GM21529 (cell line): ENCODE measurements around the gene ARHGAP35.
"Not testable (repeated sequence)": the region's sequence is repeated elsewhere in the genome, so short reads cannot be mapped to it uniquely, and the experiment has no call there.

Source experiments
- ATAC-seq: cut with Tn5 transposase; IDR thresholded peaks from one replicate; pipeline ENCODE4 v1.9.1; 2021; ENCODE audit not compliant: unreplicated experiment

The ARHGAP35 gene

GRCh38 chr19:46868025-46868802, 7.4 kb downstream of the ARHGAP35 start:
- no peak for ATAC-seq

DNA sequence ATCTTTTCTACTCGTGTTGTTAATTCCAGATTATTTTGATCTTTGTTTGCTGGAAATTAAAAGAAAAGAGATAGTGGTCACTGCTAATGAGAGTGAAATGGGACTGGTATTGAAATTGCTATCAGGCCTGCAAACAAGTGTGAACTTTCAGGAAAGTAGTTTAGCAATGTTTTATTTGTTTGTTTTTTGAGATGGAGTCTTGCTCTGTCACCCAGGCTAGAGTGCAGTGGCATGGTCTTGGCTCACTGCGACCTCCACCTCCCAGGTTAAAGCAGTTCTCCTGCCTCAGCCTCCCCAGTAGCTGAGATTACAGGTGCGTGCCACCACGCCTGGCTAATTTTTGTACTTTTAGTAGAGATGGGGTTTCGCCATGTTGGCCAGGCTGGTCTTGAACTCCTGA, 10.4 kb downstream of the ARHGAP35 start:
- ATAC-seq: not testable (repeated sequence)

- ATAC-seq: no peak
These were observed 12.2 kb downstream of the ARHGAP35 start for GRCh38 chr19:46872967-46873366.

DNA sequence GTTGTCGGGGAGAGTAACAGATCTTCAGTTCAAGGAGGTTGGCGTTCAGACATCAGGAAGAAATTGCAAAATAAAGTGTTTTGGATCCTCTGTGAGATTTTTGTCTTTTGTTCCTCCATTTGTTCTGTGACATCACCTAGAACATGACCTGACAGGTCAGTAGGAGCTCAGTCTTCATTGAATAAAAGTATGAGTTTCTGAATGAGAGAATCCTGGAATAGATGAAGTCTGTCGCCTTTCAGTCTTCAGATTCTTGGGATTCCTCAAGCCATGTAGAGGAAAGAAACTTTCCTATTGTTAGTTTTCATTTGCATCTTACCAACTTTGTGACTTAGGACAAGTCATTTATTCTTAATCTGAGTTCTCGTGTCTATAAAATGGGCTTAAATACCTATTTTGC, 14.4 kb downstream of the ARHGAP35 start:
- ATAC-seq: no peak

- no peak for ATAC-seq
These were observed 14.9 kb downstream of the ARHGAP35 start for GRCh38 chr19:46875657-46876056.

- no peak for ATAC-seq
These were observed 18.0 kb downstream of the ARHGAP35 start for GRCh38 chr19:46878613-46879375.

DNA sequence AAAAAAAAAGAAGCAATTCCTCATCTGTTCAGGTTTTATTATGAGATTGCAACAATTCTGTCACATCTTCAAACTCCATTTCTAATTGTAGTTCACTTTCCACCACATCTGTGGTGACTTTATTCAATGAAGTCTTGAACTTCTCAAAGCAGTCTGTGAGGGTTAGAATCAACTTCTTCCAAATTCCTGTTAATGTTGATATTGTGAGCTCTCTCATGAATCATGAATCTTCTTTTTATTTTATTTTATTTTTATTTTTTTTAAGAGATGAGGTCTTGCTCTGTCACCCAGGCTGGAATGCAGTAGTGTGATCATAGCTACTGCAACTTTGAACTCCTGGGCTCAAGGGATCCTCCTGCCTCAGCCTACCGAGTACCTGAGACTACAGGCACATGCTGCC, 19.6 kb downstream of the ARHGAP35 start:
- ATAC-seq: no peak

- no peak for ATAC-seq
These were observed 20.3 kb downstream of the ARHGAP35 start for GRCh38 chr19:46881092-46881491.

- no peak for ATAC-seq
These were observed 21.2 kb downstream of the ARHGAP35 start for GRCh38 chr19:46882034-46882433.

- not testable (repeated sequence) for ATAC-seq
These were observed 22.0 kb downstream of the ARHGAP35 start for GRCh38 chr19:46882751-46883150.

GRCh38 chr19:46885411-46885810, 24.6 kb downstream of the ARHGAP35 start:
- ATAC-seq: no peak

GRCh38 chr19:46886546-46887239, 25.9 kb downstream of the ARHGAP35 start:
- ATAC-seq: no peak

DNA sequence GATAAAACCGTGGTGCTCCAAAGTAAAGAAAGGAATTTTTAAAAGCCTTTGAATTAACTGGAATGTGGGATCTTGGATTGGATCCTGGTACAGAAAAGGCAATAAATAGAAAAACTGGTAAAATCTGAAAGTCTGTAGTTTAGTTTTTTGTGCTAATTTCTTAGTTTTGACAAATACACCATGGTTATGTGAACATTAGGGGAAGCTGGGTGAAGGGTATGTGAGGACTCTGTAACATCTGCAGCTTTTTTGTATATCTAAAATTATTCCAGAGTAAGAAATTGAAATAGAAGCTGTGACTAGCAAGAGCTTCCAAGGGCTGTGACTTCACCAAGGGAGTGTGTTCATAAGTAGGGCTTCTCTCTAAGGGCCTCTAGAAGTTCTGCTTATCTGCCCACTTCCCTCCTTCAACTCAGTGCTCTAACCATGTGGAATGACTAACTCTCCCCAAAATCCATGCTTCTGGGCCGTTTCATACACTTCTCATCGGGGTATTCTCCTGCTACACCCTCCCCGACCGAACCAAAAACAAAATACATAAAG, 26.5 kb downstream of the ARHGAP35 start:
- ATAC-seq: no peak

DNA sequence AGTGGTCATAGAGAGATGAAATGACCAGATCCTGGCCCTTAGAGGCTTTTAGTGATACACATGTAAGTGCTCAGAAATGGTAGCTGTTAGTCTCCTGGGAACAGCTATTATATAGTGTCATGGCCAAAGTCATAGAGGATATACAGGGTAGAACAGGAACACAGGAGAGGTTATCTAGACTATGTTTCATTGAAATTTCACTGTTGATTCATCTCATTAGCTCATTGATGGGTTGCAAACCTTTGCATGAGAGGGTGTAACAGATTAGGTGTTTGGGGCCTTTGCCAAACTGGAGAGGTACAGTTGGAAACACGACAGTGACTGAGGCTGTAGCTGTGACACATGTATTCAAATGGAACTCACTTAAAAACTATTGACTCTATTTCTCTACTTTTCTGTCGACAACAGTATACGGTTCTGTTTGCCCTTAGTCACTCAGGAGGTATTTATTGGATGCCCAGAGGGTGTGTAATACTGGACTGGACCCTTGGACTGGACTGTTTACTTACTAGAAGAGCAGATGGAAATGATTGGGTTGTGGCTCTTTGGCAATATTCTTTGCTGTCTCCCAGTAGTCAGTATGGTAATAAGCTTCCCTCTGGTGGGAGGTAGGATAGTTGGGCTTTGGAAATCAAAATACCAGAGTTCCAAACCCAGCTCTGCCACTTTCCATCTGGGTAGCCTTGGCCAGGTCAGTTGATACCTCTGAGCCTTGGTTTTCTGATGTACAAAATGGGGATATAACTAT, 29.8 kb downstream of the ARHGAP35 start:
- ATAC-seq: no peak

DNA sequence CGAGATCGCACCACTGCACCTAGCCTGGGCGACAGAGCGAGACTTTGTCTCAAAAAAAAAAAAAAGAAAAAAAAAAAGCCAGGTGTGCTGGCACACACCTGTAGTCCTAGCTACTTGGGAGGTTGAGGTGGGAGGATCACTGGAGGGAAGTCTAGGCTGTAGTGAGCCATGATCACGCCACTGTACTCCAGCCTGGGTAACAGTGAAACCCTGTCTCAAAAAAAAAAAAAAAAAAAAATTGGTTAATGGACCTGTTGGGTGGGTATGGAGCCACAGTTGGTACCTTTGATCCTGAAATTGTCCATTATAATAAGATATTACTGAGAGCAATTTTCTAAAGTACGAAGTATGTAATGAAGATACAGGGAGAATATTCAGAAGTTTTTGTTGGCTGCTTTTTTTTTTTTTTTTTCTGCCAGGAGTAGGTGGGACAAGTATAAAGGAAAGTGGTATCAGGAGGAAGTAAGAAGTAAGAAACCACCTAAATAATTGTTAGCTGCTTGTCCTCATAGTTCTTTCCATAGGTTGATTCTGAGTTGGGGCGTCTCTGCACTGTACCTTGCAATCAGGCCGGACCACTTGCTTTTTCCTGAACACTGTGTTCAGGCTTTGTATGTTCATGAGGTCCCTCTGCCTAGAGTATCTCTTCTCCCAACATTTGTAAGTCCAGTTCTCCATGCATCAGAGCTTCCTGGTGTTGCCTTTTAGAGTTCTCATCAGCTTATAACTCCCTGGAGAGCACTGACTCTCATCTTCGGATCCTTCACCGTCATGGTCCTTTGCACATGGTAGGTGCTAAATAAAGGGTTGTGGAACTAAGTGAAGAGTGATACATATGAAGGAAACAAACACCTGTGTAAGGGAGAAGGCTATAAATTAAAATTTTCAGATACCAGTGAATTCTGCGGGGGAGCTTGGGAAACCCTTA, 31.7 kb downstream of the ARHGAP35 start:
- no peak for ATAC-seq

GRCh38 chr19:46896076-46896794, 35.4 kb downstream of the ARHGAP35 start:
- ATAC-seq: no peak

DNA sequence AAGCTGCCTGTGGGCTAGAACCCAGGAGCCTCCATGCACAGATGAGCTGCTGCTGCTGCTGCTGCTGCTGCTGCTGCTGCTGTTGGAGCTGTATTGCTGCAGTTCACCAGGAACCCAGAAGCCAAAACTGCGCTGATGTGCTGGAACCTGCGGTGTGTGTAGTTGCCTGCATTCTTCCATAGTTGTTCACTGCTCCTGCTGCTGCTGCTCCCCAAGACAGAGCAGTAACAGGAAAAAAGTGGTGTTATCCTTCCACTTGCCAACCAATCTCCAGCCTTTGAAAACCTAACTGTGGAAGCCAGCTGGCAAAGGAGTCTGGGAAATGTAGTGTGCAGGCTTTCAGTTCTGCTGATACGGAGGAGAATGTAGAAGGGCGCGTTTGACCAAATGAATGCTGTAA, 37.9 kb downstream of the ARHGAP35 start:
- no peak for ATAC-seq

- no peak for ATAC-seq
These were observed 39.5 kb downstream of the ARHGAP35 start for GRCh38 chr19:46900341-46900740.
